CD4-positive, alpha-beta T cell treated with Interleukin-10 for 1 hour (primary cell): ENCODE results near the gene KIF3B.
"Not testable (repeated sequence)": the region's sequence is repeated elsewhere in the genome, so short reads cannot be mapped to it uniquely, and the experiment has no call there.

ENCODE experiments used
- DNase-seq: peaks from one replicate; pipeline ENCODE4 v3.0.0-alpha.2; 2020

KIF3B gene

DNA sequence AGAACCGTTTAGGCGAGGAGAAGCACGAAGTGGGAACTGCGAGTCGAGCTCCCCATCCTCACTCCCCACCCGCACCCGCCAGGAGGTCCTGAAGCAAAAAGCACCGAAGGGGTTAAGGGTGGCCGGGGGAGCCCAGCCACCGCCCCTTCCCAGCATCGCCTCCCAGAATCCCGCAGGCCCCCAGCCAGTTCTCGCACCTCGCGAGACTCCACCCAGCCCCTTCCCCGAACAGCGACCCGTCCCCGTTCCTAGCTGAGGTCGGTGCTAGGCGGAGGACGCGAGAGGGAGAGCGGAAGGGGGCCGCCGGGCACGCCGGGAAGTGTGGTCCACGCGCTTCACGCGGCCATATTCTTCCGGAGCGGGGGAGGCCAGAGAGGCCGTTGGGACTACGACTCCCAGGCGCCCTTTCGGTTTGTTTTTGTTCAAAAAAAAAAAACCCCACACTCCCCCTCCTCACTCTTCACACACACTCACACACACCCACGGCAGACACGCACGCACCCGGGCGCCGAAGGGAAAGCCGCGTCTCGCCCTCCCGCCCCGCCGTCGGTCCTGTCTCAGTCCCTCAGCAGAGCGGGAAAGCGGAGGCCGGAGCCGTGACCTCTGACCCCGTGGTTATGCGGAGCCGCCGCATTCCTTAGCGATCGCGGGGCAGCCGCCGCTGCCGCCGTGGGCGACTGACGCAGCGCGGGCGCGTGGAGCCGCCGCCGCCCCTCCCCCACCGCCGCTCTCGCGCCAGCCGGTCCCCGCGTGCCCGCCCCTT lies 80.6 kb downstream of the KIF3B start, which contains the start of gene ASXL1:
ASXL1 (plus strand) TSS at position 463 of the 763 bp plus-strand sequence. CDS start 445 bp downstream, outside the sequence.
- DNase-seq, result peak; percentile 97

DNA sequence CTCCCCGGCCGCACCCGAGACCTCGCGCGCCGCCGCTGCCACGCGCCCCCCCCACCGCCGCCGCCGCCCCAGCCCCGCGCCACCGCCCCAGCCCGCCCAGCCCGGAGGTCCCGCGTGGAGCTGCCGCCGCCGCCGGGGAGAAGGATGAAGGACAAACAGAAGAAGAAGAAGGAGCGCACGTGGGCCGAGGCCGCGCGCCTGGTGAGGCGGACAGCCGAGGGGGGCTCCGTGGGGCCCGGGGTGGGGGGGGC lies 81.1 kb downstream of the KIF3B start:
- DNase-seq, result no peak

DNA sequence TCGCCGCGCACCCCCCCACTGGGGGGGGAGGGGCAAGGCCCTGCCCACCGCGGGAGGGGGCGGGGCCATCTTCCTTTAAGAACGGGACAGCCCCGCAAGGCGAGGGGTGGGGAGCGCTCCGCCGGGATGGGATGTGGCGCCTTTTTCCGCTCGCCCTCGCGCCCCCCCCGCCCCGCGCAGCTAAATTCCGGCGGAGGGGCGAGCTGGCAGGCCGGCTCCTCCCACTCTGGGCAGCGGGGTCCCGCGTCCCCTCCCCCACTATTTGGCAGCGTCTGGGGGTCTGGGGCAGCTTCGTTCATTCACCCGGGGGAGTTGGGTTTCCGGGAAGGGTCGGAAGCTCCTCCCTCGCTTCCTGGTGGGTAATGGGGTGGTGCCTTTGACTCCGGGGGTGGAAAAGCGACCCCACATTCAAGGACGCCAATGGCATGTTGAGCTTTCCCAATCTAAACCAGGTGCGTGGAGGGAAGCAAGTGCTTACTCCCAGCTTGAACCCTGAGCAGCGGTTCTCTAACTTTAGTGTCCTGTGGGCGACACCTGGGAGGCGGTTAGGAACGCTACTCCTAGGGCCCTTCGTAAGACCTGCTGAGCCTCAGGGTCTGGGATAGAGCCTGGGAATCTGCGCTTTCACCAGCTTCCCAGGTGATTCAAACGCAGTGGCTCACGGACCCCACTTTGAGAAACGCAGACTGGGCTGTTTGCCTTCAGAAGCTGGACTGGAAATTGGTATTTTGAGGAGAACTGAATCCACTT lies 81.6 kb downstream of the KIF3B start:
- DNase-seq, result peak; percentile 75

DNA sequence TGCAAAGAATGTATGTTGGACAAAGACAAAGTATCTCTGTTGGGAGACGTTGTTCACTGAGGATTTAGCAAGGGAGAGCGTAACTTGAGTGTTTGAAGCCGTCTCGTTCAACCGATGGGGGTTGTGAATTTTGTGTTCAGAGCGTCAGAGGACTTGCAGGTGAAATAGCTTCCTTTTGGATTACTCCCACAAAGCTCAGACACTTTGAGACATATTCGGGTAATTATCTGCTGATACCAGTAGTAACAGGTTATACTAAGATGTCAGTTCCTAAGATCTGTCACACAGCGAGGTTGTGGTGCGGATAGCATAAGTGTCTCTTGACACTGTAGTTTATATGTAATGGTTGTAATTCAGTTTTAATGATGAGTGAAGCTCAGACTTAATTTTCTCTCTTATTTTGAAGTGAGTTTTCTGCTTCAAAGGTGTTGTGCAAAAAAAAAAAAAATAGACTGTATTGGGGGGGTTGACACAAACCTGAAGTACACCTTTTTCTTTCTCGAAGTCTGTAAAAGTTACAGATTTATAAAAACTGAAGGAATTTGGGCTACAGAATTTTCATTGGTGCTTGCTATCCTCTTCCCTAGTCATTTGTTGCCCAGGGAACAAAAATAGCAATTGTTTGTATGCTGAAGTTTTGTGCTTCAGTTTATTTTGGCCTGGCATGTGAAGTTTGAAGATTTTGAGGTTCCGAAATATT lies 82.3 kb downstream of the KIF3B start:
- DNase-seq, result peak; percentile 31

DNA sequence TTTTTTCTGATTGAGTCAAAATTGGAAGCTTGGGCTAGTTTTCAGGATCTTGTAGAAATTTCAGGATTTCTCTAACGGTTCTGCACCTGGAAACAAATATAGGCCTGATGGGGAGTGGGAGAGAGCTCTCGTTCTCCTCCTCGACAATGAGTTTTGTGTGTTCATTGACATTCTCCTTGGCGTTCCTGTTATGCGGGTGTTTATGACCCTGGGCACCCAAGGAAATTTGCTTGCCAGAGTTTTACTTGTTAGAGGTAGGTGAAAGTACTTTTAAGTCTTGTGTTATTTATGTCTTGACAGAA lies 82.8 kb downstream of the KIF3B start:
- DNase-seq, result no peak

DNA sequence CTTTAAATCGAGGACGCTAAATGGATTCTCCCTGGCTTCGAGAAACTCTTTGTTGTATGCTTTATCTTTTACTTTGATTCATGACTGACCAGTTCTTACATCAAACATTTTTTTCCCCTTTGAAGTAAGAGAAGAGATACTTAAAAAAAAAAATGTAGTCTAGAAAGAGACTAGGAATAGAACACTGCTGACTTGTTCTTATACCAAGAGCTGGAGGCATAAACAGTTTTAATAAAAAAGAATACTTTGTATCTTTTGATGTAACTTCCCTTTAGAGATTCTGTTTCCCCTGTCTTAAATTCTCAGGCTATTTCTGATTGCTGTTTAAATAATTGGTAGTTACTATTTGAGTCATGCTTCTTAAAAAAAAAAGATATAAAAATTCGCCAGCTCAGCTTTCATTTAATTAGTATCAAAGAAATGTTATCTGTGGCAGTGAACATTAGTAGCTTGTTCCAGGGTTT lies 85.5 kb downstream of the KIF3B start:
- no peak for DNase-seq

DNA sequence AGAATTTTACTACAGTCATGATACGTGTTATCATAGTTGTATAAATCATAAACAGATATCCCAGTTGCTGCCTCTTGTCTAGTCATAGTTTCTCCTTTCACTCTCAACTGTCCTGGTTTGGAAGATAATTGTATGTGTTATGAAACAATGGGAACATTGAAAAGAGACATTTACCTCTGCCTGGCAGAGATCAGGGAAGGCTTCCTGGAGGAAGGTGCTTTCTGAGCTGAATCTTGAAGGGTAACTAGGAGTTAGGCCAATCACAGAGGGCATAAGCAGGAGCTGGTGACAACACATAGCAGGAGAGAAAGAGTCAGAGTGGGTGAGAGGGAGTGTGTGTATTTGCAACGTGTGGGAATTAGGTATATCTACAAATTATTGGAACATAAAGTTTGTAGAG lies 86.0 kb downstream of the KIF3B start:
- DNase-seq, result no peak

DNA sequence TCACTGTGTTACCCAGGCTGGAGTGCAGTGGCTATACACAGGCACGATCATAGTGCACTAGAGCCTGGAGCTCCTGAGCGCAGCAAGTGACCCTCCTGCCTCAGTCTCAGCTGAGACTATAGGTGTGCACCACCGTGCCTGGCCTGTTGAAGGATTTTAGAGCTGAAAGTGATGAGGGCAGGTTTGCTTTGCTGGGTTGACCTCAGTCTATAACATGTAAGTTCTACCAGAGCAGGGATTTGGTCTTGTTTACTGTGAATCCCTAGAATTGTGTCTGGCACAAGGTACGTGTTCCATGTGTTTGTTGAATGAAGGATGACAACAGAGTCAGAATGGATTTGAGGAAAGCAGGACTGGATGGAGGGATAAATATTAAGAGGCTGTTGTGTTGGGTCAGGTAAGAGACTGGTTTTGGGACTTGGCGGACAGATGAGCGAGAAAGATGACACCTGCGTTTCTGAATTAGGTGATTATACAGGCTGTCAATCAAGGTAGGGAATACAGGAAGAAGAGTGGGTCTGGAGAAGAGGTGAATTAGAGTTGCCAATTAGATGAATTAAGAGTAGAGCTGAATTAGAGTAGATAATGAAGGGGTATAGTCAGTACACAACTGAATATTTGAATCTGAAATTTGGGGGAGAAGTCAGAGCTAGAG lies 87.2 kb downstream of the KIF3B start:
- DNase-seq, result no peak

DNA sequence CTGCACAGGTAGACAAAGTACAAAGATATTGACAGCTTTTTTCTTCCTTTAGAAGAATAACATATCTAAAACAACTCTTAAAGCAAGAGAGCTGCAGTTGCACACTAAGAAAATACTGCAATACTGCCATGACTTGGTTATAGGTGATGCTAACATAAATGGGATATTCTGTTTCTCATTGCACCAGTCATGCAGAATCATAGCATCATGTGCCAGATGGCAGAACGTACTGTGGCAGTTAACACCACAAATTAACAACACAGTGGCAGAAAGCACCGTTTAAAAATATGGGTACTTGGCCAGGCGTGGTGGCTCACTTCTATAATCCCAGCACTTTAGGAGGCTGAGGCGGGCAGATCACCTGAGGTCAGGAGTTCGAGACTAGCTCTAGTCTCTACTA lies 88.1 kb downstream of the KIF3B start:
- no peak for DNase-seq

DNA sequence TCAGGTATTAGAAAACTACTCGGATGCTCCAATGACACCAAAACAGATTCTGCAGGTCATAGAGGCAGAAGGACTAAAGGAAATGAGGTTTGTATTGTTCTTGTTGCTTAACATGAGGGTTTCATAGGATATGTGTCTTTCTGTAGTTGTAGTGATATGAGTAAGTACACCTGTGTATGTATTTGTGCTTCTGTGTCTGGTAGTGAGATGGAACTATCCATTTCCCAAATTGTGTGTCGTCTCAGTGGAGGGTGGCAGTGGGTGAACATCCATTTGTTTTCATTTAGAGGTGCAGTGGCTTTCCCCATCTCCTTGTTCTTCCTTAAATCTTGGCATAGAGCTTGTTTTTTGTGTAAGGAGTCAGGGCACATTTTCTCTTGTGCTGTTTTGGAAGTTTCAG lies 88.9 kb downstream of the KIF3B start:
- DNase-seq, result no peak

DNA sequence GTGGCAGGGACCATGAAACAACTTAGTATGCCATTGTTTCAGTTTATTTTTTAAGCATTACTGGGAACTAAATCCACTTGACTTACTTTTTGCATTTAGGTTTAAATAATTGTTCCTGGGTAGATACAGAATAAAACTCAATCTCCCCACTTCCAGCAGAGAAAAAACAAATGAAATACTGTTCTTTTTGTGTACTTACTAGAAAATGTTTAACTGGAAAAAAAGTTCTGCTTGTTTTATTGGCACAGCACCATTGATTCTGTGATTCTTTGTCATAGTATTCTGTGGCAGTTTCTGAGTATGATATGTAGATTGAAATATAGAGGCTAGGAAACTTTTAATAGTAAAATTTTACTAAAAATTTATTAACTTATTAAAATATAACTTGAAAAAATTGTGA lies 90.9 kb downstream of the KIF3B start:
- DNase-seq, result no peak

DNA sequence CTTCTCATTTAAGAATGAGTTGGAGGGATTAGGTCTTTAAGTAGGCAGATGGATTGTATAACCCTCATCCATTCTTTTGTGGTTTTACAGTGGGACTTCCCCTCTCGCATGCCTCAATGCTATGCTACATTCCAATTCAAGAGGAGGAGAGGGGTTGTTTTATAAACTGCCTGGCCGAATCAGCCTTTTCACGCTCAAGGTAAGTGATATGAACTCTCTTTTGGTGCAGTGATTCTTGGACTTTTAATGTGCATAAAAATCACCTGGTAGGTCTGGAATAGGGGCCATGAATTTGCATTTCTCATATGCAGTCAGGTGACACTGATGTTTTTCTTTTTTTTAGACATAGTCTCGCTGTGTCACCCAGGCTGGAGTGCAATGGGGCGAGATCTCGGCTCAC lies 91.5 kb downstream of the KIF3B start:
- DNase-seq, result no peak

DNA sequence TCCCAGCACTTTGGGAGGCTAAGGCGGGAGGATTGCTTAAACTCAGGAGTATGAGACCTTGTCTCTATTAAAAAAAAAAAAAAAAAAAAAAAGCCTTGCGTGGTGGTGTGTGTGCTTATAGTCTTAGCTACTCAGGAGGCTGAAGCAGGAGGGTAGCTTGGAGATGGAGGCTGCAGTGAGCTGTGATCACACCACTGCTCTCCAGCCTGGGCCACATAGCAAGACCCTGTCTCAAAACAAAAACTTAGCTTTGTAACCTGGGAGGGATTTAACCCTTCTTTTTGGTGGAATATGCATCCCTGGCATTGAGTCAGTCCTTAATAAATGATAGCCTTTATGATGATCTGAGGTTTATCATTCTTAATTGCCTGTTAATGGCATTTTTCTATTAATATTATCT lies 93.4 kb downstream of the KIF3B start:
- no peak for DNase-seq

DNA sequence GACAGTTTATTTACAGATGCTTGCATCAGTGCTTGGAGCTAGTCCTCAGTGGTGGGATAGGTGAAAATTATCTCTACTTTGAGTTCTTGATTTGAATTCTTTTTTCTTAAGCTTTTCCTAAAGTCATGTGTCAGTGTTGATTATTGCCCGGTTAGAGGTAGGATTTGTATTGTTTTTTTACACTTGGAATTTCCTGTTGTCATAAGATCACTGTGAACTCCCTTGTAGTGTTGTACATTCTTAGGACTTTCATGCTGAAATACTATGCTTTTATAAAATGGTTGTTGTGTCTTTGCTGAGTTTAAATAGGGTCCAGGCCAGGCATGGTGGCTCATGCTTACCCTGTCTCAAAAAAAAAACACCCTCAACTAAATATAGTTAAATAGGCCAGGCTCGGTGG lies 101.0 kb downstream of the KIF3B start:
- no peak for DNase-seq

DNA sequence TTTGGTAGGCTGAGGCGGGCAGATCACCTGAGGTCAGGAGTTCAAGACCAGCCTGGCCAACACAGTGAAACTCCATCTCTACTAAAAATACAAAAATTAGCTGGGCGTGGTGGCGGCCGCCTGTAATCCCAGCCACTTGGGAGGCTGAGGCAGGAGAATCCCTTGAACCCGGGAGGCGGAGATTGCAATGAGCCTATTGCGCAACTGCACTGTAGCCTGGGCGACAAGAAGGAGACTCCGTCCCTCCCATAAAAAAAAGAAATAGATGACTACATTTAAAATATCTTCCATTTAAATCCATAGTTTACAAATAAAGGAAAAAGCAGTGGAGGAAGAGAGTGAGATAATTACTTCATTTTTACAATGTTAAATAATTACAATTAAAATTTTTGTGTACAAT lies 102.6 kb downstream of the KIF3B start:
- not testable (repeated sequence) for DNase-seq

DNA sequence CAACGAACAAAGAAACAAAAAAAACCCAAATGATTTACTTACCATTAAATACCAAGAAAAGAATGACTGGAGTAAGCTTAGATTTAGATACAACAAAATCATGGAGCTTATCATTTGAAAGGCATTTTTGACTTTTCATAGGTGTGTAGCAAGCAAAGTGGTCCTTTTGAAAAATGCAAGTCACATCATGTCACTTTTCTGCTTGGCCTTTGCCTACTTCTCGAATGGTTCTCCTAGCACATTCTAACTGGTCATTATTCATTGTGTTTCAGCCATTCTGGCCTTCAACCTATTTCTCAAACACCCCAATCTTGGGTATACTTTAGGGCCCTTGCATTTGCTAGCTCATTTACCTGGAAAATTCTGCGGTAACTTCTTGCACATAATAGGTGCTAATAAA lies 103.3 kb downstream of the KIF3B start:
- DNase-seq, result no peak

DNA sequence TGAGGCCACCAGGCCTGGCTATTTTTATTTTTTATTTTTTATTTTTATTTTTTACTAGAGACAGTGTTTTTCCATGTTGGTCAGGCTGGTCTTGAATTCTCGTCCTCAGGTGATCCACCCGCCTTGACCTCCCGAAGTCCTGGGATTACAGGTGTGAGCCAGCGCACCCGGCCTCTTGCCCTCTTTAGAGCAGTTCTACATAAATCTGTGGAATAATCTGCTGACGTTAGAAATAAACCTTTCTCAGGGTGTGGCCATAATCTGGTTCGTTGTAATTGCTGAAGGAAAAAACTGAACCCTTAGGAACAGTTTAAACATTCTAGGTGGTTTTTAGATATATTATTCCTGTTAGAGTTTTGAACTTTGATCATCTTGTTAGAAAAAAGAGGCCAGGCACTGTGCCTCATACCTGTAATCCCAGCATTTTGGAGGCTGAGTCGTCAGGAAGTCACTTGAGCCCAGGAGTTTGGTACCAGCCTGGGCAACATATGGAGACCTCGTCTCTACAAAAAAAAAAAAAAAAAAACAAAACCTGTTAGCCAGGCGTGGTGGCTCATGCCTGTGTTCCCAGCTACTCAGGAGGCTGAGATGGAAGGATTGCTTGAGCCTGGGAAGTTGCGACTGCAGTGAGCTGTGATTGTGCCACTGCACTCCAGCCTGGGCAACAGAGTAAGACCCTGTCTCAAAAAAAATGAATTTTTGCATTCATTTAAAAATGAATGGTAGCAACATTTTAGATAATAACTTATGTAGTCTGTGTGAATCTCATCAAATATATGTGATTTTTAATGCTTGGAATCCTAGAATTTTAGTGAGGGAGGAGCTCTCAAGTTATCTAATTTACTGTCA lies 104.9 kb downstream of the KIF3B start:
- DNase-seq, result no peak

DNA sequence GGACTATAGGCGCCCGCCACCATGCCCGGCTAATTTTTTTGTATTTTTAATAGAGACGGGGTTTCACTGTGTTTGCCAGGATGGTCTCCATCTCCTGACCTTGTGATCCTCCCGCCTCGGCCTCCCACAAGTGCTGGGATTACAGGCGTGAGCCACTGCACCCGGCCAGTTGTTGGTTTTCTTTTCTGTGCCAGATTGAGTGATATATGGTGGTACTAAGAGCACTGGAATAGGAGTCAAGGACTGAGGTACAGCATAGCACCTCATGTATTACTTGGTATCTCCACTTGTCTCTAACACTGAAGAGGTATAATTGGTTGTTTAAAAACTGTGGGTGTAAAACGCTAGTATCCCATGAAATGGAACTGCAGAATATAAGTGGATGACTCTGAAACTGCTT lies 106.0 kb downstream of the KIF3B start:
- not testable (repeated sequence) for DNase-seq
